Measurements from ENCODE around the gene PYCARD.

The PYCARD gene

GRCh38 chr16:31188450-31189411 lies 13.8 kb downstream of the PYCARD start:
- DNase-seq (no peak), ATAC-seq (no peak)
- no peaks in the 10 kb centered on the region for H3K27me3 Mint-ChIP-seq
- H3K4me1 Mint-ChIP-seq, result peaks cover 83% of the 10 kb centered on the region
- H3K27ac Mint-ChIP-seq, result peak overlapping the region; percentile 87
- peak overlapping the region; percentile 12 for H3K4me3 Mint-ChIP-seq
- peaks cover 97% of the 10 kb centered on the region for H3K36me3 Mint-ChIP-seq (ENCODE audit: low read depth)
- H3K9me3 Mint-ChIP-seq, result no peaks in the 10 kb centered on the region

GRCh38 chr16:31187808-31188189 lies 14.8 kb downstream of the PYCARD start:
- H3K4me1 Mint-ChIP-seq, result peaks cover 87% of the 10 kb centered on the region
- H3K27me3 Mint-ChIP-seq, result no peaks in the 10 kb centered on the region
- no peak overlapping the region for H3K4me3 Mint-ChIP-seq
- DNase-seq (no peak), ATAC-seq (no peak)
- peaks cover 98% of the 10 kb centered on the region for H3K36me3 Mint-ChIP-seq (ENCODE audit: low read depth)
- no peaks in the 10 kb centered on the region for H3K9me3 Mint-ChIP-seq
- H3K27ac Mint-ChIP-seq, result peak overlapping the region; percentile 87

- Mint-ChIP-seq H3K4me3 (no peak overlapping the region), H3K27ac (peak overlapping the region; percentile 87)
- no peak for ATAC-seq
Observed at GRCh38 chr16:31186930-31187807, 15.4 kb downstream of the PYCARD start.

GRCh38 chr16:31186176-31186575 lies 16.4 kb downstream of the PYCARD start:
- H3K36me3 Mint-ChIP-seq (ENCODE audit: low read depth), result peaks cover 98% of the 10 kb centered on the region
- H3K27me3 Mint-ChIP-seq, result no peaks in the 10 kb centered on the region
- DNase-seq, result no peak
- H3K4me1 Mint-ChIP-seq, result peaks cover 92% of the 10 kb centered on the region
- no peak for ATAC-seq
- peak overlapping the region; percentile 87 for H3K27ac Mint-ChIP-seq
- H3K4me3 Mint-ChIP-seq, result peak overlapping the region; percentile 97
- H3K9me3 Mint-ChIP-seq, result no peaks in the 10 kb centered on the region

More at GRCh38 chr16:31186930-31187807, 15.4 kb downstream of the PYCARD start:
- Mint-ChIP-seq H3K36me3 (ENCODE audit: low read depth) (peaks cover 99% of the 10 kb centered on the region), H3K27me3 (no peaks in the 10 kb centered on the region), H3K4me1 (peaks cover 92% of the 10 kb centered on the region), H3K9me3 (no peaks in the 10 kb centered on the region)
- no peak for DNase-seq

GRCh38 chr16:31185339-31185738 lies 17.2 kb downstream of the PYCARD start:
- Mint-ChIP-seq H3K36me3 (ENCODE audit: low read depth) (peaks cover 95% of the 10 kb centered on the region), H3K4me3 (peak overlapping the region; percentile 97), H3K9me3 (no peaks in the 10 kb centered on the region), H3K27me3 (no peaks in the 10 kb centered on the region), H3K27ac (peak overlapping the region; percentile 87), H3K4me1 (peaks cover 87% of the 10 kb centered on the region)
- no peak for ATAC-seq
- no peak for DNase-seq

- peaks cover 1% of the 10 kb centered on the region for H3K27me3 Mint-ChIP-seq
- DNase-seq (no peak), ATAC-seq (no peak)
- peaks cover 85% of the 10 kb centered on the region for H3K4me1 Mint-ChIP-seq
- peaks cover 92% of the 10 kb centered on the region for H3K36me3 Mint-ChIP-seq (ENCODE audit: low read depth)
- peak overlapping the region; percentile 87 for H3K27ac Mint-ChIP-seq
- peak overlapping the region; percentile 97 for H3K4me3 Mint-ChIP-seq
- no peaks in the 10 kb centered on the region for H3K9me3 Mint-ChIP-seq
Observed at GRCh38 chr16:31184888-31185287, 17.7 kb downstream of the PYCARD start.

- peaks cover 85% of the 10 kb centered on the region for H3K4me1 Mint-ChIP-seq
- H3K4me3 Mint-ChIP-seq, result peak overlapping the region; percentile 97
- H3K27me3 Mint-ChIP-seq, result peaks cover 2% of the 10 kb centered on the region
- H3K36me3 Mint-ChIP-seq (ENCODE audit: low read depth), result peaks cover 82% of the 10 kb centered on the region
- H3K9me3 Mint-ChIP-seq, result no peaks in the 10 kb centered on the region
- no peak for DNase-seq
- peak overlapping the region; percentile 100 for H3K27ac Mint-ChIP-seq
- no peak for ATAC-seq
Observed at GRCh38 chr16:31183432-31184428, 18.8 kb downstream of the PYCARD start.

- no peak for ATAC-seq
- Mint-ChIP-seq H3K36me3 (ENCODE audit: low read depth) (peaks cover 69% of the 10 kb centered on the region), H3K4me1 (peaks cover 85% of the 10 kb centered on the region)
Observed at GRCh38 chr16:31182391-31182790, 20.2 kb downstream of the PYCARD start.

GRCh38 chr16:31181102-31181830 lies 21.3 kb downstream of the PYCARD start:
- H3K27me3 Mint-ChIP-seq, result peaks cover 3% of the 10 kb centered on the region
- H3K4me1 Mint-ChIP-seq, result peaks cover 83% of the 10 kb centered on the region
- H3K27ac Mint-ChIP-seq, result peak overlapping the region; percentile 100
- ATAC-seq, result no peak
- peak overlapping the region; percentile 97 for H3K4me3 Mint-ChIP-seq
- DNase-seq, result peak; percentile 32
- H3K9me3 Mint-ChIP-seq, result no peaks in the 10 kb centered on the region
- H3K36me3 Mint-ChIP-seq (ENCODE audit: low read depth), result peaks cover 60% of the 10 kb centered on the region

More at GRCh38 chr16:31182391-31182790, 20.2 kb downstream of the PYCARD start:
- DNase-seq, result no peak
- Mint-ChIP-seq H3K27ac (peak overlapping the region; percentile 100), H3K4me3 (peak overlapping the region; percentile 97), H3K27me3 (peaks cover 2% of the 10 kb centered on the region), H3K9me3 (no peaks in the 10 kb centered on the region)

GRCh38 chr16:31179747-31180459 lies 22.7 kb downstream of the PYCARD start, which contains the start of gene FUS:
TSS of gene FUS (plus strand) at chr16:31180139. CDS start at chr16:31180215, 76 bp downstream.
- Mint-ChIP-seq H3K27ac (peak within 1 kb of the TSS; percentile 100), H3K4me3 (peak within 1 kb of the TSS; percentile 97), H3K27me3 (peaks cover 3% of the 10 kb centered on the region), H3K9me3 (no peaks in the 10 kb centered on the region), H3K36me3 (ENCODE audit: low read depth) (peaks cover 46% of the 10 kb centered on the region), H3K4me1 (peaks cover 70% of the 10 kb centered on the region)
- DNase-seq (peak; percentile 93), ATAC-seq (peak; percentile 61)

GRCh38 chr16:31179219-31179746 lies 23.3 kb downstream of the PYCARD start:
- ATAC-seq, result no peak
- H3K4me1 Mint-ChIP-seq, result peaks cover 64% of the 10 kb centered on the region

GRCh38 chr16:31177136-31177535 lies 25.4 kb downstream of the PYCARD start:
- H3K27me3 Mint-ChIP-seq, result peaks cover 3% of the 10 kb centered on the region
- peaks cover 43% of the 10 kb centered on the region for H3K4me1 Mint-ChIP-seq
- H3K36me3 Mint-ChIP-seq (ENCODE audit: low read depth), result peaks cover 19% of the 10 kb centered on the region
- peak overlapping the region; percentile 35 for H3K4me3 Mint-ChIP-seq
- H3K27ac Mint-ChIP-seq, result peak overlapping the region; percentile 86
- H3K9me3 Mint-ChIP-seq, result no peaks in the 10 kb centered on the region
- peak; percentile 37 for ATAC-seq
- peak; percentile 60 for DNase-seq

More at GRCh38 chr16:31179219-31179746, 23.3 kb downstream of the PYCARD start:
- Mint-ChIP-seq H3K27me3 (peaks cover 3% of the 10 kb centered on the region), H3K36me3 (ENCODE audit: low read depth) (peaks cover 40% of the 10 kb centered on the region), H3K9me3 (no peaks in the 10 kb centered on the region), H3K27ac (peak overlapping the region; percentile 100), H3K4me3 (peak overlapping the region; percentile 97)
- no peak for DNase-seq

Measured in activated naive CD8-positive, alpha-beta T cell treated with anti-CD3 and anti-CD28 coated beads, Interleukin-2, amount 50 U/mL, for 24 hours (primary cell).